Naive thymus-derived CD4-positive, alpha-beta T cell (primary cell): ENCODE results near the gene TMX1. TPM values are rescaled to one million over a fixed set of nuclear protein-coding genes. Genes with fewer than 3 reads are reported as not detected.

ENCODE experiments used
- ATAC-seq: fragments of 150-1000 bp; cut with Tn5 transposase; 2 replicates; pipeline ENCODE4 v1.10.0; 2021; ENCODE audit warnings: mild to moderate bottlenecking, moderate library complexity
- CTCF ChIA-PET: fragments of 350-600 bp; sonication (Branson Sonifier 250); formaldehyde crosslinking; loops from one replicate; lab custom pipeline; 2021; ENCODE audit warnings: antibody characterized with exemption; lab: Charles Lee
- POLR2A ChIA-PET: fragments of 350-600 bp; sonication (Branson Sonifier 250); formaldehyde crosslinking; loops from one replicate; lab custom pipeline; 2021; ENCODE audit warnings: antibody characterized with exemption, inconsistent platforms; lab: Charles Lee
- DNase-seq, 9 donors: peaks; one replicate each; pipeline versions ENCODE4 v3.0.0 to v3.0.0-alpha.2; 2020 to 2022; ENCODE audit warnings: mixed read lengths in 1 of 9
- H3K27ac ChIP-seq: one replicate; pipeline ENCODE4 v1.7.0; 2013; ENCODE audit warnings: mild to moderate bottlenecking, low read depth, low read length, moderate library complexity
- H3K27me3 ChIP-seq, 2 donors: one replicate each; pipeline ENCODE4 v1.7.0; 2013; ENCODE audit warnings: low read length in 2 of 2, mild to moderate bottlenecking in 2 of 2, moderate library complexity in 2 of 2; ENCODE audit not compliant: control insufficient read depth in 2 of 2, insufficient read depth in 2 of 2
- H3K36me3 ChIP-seq, 3 experiments: 1 replicate in 2 of 3; 2 replicates in 1 of 3; pipeline ENCODE4 v1.7.0; 2013; ENCODE audit warnings: low read length in 3 of 3, mild to moderate bottlenecking in 3 of 3, moderate library complexity in 1 of 3; ENCODE audit not compliant: insufficient read depth in 3 of 3, control insufficient read depth in 2 of 3
- H3K4me1 ChIP-seq, 2 donors: one replicate each; pipeline ENCODE4 v1.7.0; 2013; ENCODE audit warnings: low read length in 2 of 2, mild to moderate bottlenecking in 2 of 2, moderate library complexity in 1 of 2; ENCODE audit not compliant: control insufficient read depth in 2 of 2, insufficient read depth in 2 of 2
- H3K4me3 ChIP-seq: 2 replicates; pipeline ENCODE4 v1.7.0; 2013; ENCODE audit warnings: mild to moderate bottlenecking, low read length
- H3K9me3 ChIP-seq, 3 experiments: 1 replicate in 2 of 3; 2 replicates in 1 of 3; pipeline ENCODE4 v1.7.0; 2013; ENCODE audit warnings: low read length in 3 of 3; ENCODE audit not compliant: control insufficient read depth in 2 of 3
- H3K27ac Mint-ChIP-seq, 9 donors: one replicate each; pipeline ENCODE4 v1.8.0; 2020 to 2022; ENCODE audit warnings: mixed read lengths in 9 of 9, mild to moderate bottlenecking in 8 of 9, moderate library complexity in 5 of 9, inconsistent platforms in 2 of 9
- H3K27me3 Mint-ChIP-seq, 5 donors: one replicate each; pipeline ENCODE4 v1.8.0; 2021 to 2022; ENCODE audit warnings: mixed read lengths in 5 of 5, mild to moderate bottlenecking in 1 of 5
- H3K36me3 Mint-ChIP-seq, 5 donors: one replicate each; pipeline ENCODE4 v1.8.0; 2020 to 2022; ENCODE audit warnings: mixed read lengths in 5 of 5, mild to moderate bottlenecking in 3 of 5, inconsistent platforms in 1 of 5
- H3K4me1 Mint-ChIP-seq, 7 donors: one replicate each; pipeline ENCODE4 v1.8.0; 2020 to 2022; ENCODE audit warnings: mixed read lengths in 7 of 7, mild to moderate bottlenecking in 3 of 7, inconsistent platforms in 1 of 7
- H3K4me3 Mint-ChIP-seq, 10 donors: one replicate each; pipeline ENCODE4 v1.8.0; 2020 to 2022; ENCODE audit warnings: mild to moderate bottlenecking in 10 of 10, mixed read lengths in 10 of 10, moderate library complexity in 6 of 10, inconsistent platforms in 2 of 10
- H3K9me3 Mint-ChIP-seq, 11 donors: one replicate each; pipeline ENCODE4 v1.8.0; 2020 to 2022; ENCODE audit warnings: mixed read lengths in 11 of 11, mild to moderate bottlenecking in 4 of 11, inconsistent platforms in 1 of 11, moderate library complexity in 1 of 11
- intact Hi-C, 2 donors: fragments of 100-400 bp; cut with micrococcal nuclease; formaldehyde crosslinking; loops; one replicate each; pipeline ENCODE4 v1.15.1; 2023
- polyA plus RNA-seq, 2 donors: library from polyadenylated mRNA; unstranded; fragments of 300-500 nt; fragmentation: Illumina TruSeq; gene quantifications; one replicate each; pipeline ENCODE4 v1.2.3, GENCODE V29; 2021
- total RNA-seq, 6 experiments: library from RNA in 5 of 6; stranded (reverse) in 5 of 6; gene quantifications; 1 replicate in 5 of 6; 2 replicates in 1 of 6; pipeline ENCODE4 v1.2.3 and lab custom pipeline; 2021 to 2026

Gene TMX1
- total and polyA plus RNA-seq, 7 experiments from 2014 or later, result 13.3 to 48.3 (median 23.1) TPM

GRCh38 chr14:51236314-51236713 is 3.7 kb upstream of the TMX1 start:
- no peak for ATAC-seq
- no peaks in the 10 kb centered on the region for H3K36me3 Mint-ChIP-seq
- ChIA-PET CTCF (no interaction called here), POLR2A (no interaction called here)
- H3K9me3 Mint-ChIP-seq, result peaks cover 0 to 1% (median 0%) of the 10 kb centered on the region in 11 donors
- H3K4me3 ChIP-seq, result no peak overlapping the region
- H3K4me1 Mint-ChIP-seq, result peaks cover 0 to 15% (median 11%) of the 10 kb centered on the region in 7 donors
- intact Hi-C loops, result no loop called here
- H3K27ac Mint-ChIP-seq, result no peak overlapping the region
- H3K9me3 ChIP-seq, result no peaks in the 10 kb centered on the region
- H3K27me3 Mint-ChIP-seq, result peaks cover 0 to 3% (median 0%) of the 10 kb centered on the region in 5 donors
- H3K27ac ChIP-seq, result no peak overlapping the region
- H3K4me3 Mint-ChIP-seq, result no peak overlapping the region
- peaks cover 0 to 6% (median 0%) of the 10 kb centered on the region in 3 experiments for H3K36me3 ChIP-seq
- H3K4me1 ChIP-seq, result peaks cover 5 to 10% of the 10 kb centered on the region in 2 donors
- no peaks in the 10 kb centered on the region for H3K27me3 ChIP-seq
- DNase-seq, result no peak

- Mint-ChIP-seq H3K27me3 (no peaks in the 10 kb centered on the region), H3K27ac (no peak overlapping the region), H3K4me1 (peaks cover 0 to 37% (median 24%) of the 10 kb centered on the region in 7 donors), H3K4me3 (no peak overlapping the region), H3K9me3 (peaks cover 0 to 1% (median 0%) of the 10 kb centered on the region in 11 donors), H3K36me3 (peaks cover 0 to 12% (median 0%) of the 10 kb centered on the region in 5 donors)
- no peaks in the 10 kb centered on the region for H3K9me3 ChIP-seq
- ATAC-seq (no peak), DNase-seq (peak in 1 of 9 donors; percentile 7)
- H3K36me3 ChIP-seq, result peaks cover 0 to 12% (median 0%) of the 10 kb centered on the region in 3 experiments
- H3K27me3 ChIP-seq, result no peaks in the 10 kb centered on the region
- H3K4me1 ChIP-seq, result peaks cover 16 to 17% of the 10 kb centered on the region in 2 donors
- ChIA-PET CTCF (no interaction called here), POLR2A (interaction anchor here (0.6 to 1.9 kb wide), 2 partner anchors 146 to 1337 kb away, joined by 3 to 9 read pairs; partner anchors contain the start of gene TRIM9)
- H3K4me3 ChIP-seq, result peak overlapping the region; percentile 99
- peak overlapping the region; percentile 81 for H3K27ac ChIP-seq
- intact Hi-C loops, result loop anchor here (1.0 to 10.0 kb wide), 10 partner anchors 146 to 1912 kb away; partner anchors contain the start of genes RTRAF (in 2 of the 2), TRIM9 (in 2 of the 2), DDHD1 (in 1 of the 2) and DMAC2L (in 1 of the 2)
Observed at GRCh38 chr14:51240804-51241380, 845 bp downstream of the TMX1 start.

- DNase-seq (no peak), ATAC-seq (no peak)
- Mint-ChIP-seq H3K4me1 (peaks cover 0 to 45% (median 26%) of the 10 kb centered on the region in 7 donors), H3K27me3 (no peaks in the 10 kb centered on the region), H3K27ac (peak overlapping the region in 6 of 9 donors; percentile 11 to 64 (median 48)), H3K36me3 (peaks cover 0 to 20% (median 3%) of the 10 kb centered on the region in 5 donors), H3K9me3 (peaks cover 0 to 1% (median 0%) of the 10 kb centered on the region in 11 donors), H3K4me3 (peak overlapping the region in 5 of 10 donors; percentile 38 to 71 (median 49))
- Histone ChIP-seq H3K27me3 (no peaks in the 10 kb centered on the region), H3K27ac (no peak overlapping the region), H3K4me3 (no peak overlapping the region), H3K36me3 (peaks cover 0 to 17% (median 3%) of the 10 kb centered on the region in 3 experiments), H3K9me3 (no peaks in the 10 kb centered on the region), H3K4me1 (peaks cover 16 to 17% of the 10 kb centered on the region in 2 donors)
- intact Hi-C loops, result loop anchor here (10.0 kb wide), 3 partner anchors 622 to 1658 kb away; partner anchors contain the start of genes GNG2 (in 1 of the 2), MAP4K5 (in 1 of the 2) and RPS29 (in 1 of the 2)
- CTCF ChIA-PET, result no interaction called here
- POLR2A ChIA-PET, result interaction anchor here (0.7 to 0.9 kb wide), 2 partner anchors 152 to 404 kb away, joined by 3 read pairs; no protein-coding TSS in a partner anchor
Observed at GRCh38 chr14:51242545-51243490, 2.8 kb downstream of the TMX1 start.

DNA sequence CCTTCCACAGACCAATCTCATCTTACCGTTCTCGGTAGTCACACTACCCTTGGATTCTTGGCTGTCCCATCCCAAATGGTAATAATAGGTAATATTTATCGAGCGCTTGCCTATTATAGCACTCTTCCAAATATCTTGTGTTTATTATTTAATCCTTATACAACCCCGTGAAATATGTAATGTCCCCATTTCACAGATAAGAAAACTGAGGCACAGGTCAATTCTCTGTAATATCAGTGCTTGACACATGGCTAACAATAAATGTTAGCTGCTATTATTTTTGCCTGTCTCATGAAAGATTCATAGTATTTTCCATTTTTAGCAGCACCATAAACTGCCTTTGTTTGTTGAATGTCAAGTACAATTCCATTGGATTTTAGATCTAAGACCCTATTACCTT is 4.5 kb downstream of the TMX1 start:
- Histone ChIP-seq H3K4me3 (no peak overlapping the region), H3K27ac (no peak overlapping the region), H3K36me3 (peaks cover 0 to 32% (median 7%) of the 10 kb centered on the region in 3 experiments), H3K4me1 (peaks cover 9 to 17% of the 10 kb centered on the region in 2 donors), H3K9me3 (no peaks in the 10 kb centered on the region), H3K27me3 (no peaks in the 10 kb centered on the region)
- Mint-ChIP-seq H3K27me3 (no peaks in the 10 kb centered on the region), H3K9me3 (no peaks in the 10 kb centered on the region), H3K27ac (peak overlapping the region in 3 of 9 donors; percentile 1 to 33 (median 17)), H3K4me3 (no peak overlapping the region), H3K4me1 (peaks cover 0 to 38% (median 16%) of the 10 kb centered on the region in 7 donors), H3K36me3 (peaks cover 0 to 32% (median 15%) of the 10 kb centered on the region in 5 donors)
- ATAC-seq (no peak), DNase-seq (no peak)
- ChIA-PET POLR2A (no interaction called here), CTCF (no interaction called here)
- intact Hi-C loops, result loop anchor here (10.0 kb wide), 3 partner anchors 620 to 1660 kb away; partner anchors contain the start of genes GNG2 (in 1 of the 2), MAP4K5 (in 1 of the 2) and RPS29 (in 1 of the 2)

DNA sequence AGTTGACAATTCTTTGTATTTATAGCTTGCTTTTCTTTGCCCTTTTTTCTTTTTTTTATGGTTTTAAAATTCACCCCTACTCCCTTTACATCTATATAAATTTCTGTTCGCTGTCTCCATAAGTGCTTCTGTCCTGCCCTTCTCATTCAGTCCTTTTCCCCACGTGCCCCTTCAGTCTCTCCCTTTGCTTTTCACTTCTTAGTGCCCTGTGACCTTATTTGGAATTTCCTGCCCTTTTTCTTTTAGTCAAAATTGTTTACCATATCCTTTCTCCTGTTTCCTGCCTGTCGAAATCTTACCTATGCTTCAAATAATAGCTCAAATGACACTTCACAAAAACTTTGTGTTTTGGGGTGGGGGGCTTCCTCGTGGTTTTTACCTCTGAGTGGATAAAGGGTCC is 6.0 kb downstream of the TMX1 start:
- H3K36me3 ChIP-seq, result peaks cover 0 to 39% (median 7%) of the 10 kb centered on the region in 3 experiments
- Mint-ChIP-seq H3K4me1 (peaks cover 0 to 38% (median 16%) of the 10 kb centered on the region in 7 donors), H3K27ac (peak overlapping the region in 8 of 9 donors; percentile 25 to 72 (median 39)), H3K36me3 (peaks cover under 1 to 46% (median 26%) of the 10 kb centered on the region in 5 donors), H3K4me3 (peak overlapping the region in 1 of 10 donors; percentile 37), H3K27me3 (no peaks in the 10 kb centered on the region), H3K9me3 (no peaks in the 10 kb centered on the region)
- H3K4me3 ChIP-seq, result no peak overlapping the region
- peaks cover 9 to 15% of the 10 kb centered on the region in 2 donors for H3K4me1 ChIP-seq
- ATAC-seq (no peak), DNase-seq (no peak)
- CTCF ChIA-PET, result interaction anchor here (1.1 kb wide), 1 partner anchor 37 kb away, joined by 3 read pairs; no protein-coding TSS in a partner anchor
- POLR2A ChIA-PET, result interaction anchor here (0.5 kb wide), 1 partner anchor 586 kb away, joined by 3 read pairs; no protein-coding TSS in a partner anchor
- intact Hi-C loops, result loop anchor here (10.0 kb wide), 3 partner anchors 619 to 1661 kb away; partner anchors contain the start of genes GNG2 (in 1 of the 2), MAP4K5 (in 1 of the 2) and RPS29 (in 1 of the 2)
- H3K27ac ChIP-seq, result no peak overlapping the region
- H3K27me3 ChIP-seq, result no peaks in the 10 kb centered on the region
- H3K9me3 ChIP-seq, result no peaks in the 10 kb centered on the region
